Measurements from ENCODE around the gene POTEH.
"Not testable (repeated sequence)": the region's sequence is repeated elsewhere in the genome, so short reads cannot be mapped to it uniquely, and the experiment has no call there.

GRCh38 chr22:15721884-15722283 lies 32.1 kb downstream of the POTEH start:
- not testable (repeated sequence) for TF ChIP-seq CTCF, POLR2A (IDR thresholded peaks at IDR 0.05)
